IMR-90 (cell line): Measurements from ENCODE around the gene SNTG2. TPM values are rescaled to one million over a fixed set of nuclear protein-coding genes. Genes with fewer than 3 reads are reported as not detected.

ENCODE experiments used
- ATAC-seq: fragments of 200-7000 bp; cut with Tn5 transposase; 2 replicates; pipeline ENCODE4 v1.9.1; 2020; ENCODE audit warnings: low read depth, mild to moderate bottlenecking, moderate library complexity
- BruUV-seq: library from RNA; stranded (reverse); fragments of 400-500 nt; replicated peaks from 2 replicates; lab custom pipeline; 2021; lab: Mats Ljungman, UMichigan
- CTCF ChIA-PET: fragments of 300-600 bp; formaldehyde crosslinking; extraction: SDS; loops from one replicate; lab custom pipeline; 2021; ENCODE audit warnings: antibody characterized with exemption; lab: Yijun Ruan, JAX
- POLR2A ChIA-PET: fragments of 300-600 bp; sonication (Branson Sonifier 250); formaldehyde crosslinking; loops from one replicate; lab custom pipeline; 2022; ENCODE audit warnings: antibody characterized with exemption; ENCODE audit not compliant: unreplicated experiment; lab: Charles Lee
- DNase-seq: peaks from one replicate; pipeline ENCODE4 v3.0.0; 2013
- H2AFZ ChIP-seq: replicated peaks from 2 replicates; pipeline ENCODE3; 2013; ENCODE audit warnings: low read length, mild to moderate bottlenecking; ENCODE audit not compliant: poor library complexity
- H2AK5ac ChIP-seq: 2 replicates; pipeline ENCODE4 v1.6.1; 2013; ENCODE audit warnings: low read depth, low read length, inconsistent platforms
- H2AK9ac ChIP-seq: replicated peaks from 2 replicates; pipeline ENCODE3; 2013; ENCODE audit warnings: mild to moderate bottlenecking, low read depth, low read length, moderate library complexity; ENCODE audit not compliant: poor library complexity
- H2BK120ac ChIP-seq: 2 replicates; pipeline ENCODE4 v1.6.1; 2013; ENCODE audit warnings: low read depth, low read length, inconsistent platforms
- H2BK15ac ChIP-seq: 3 replicates; pipeline ENCODE4 v1.6.1; 2013; ENCODE audit warnings: low read depth, low read length, inconsistent platforms
- H2BK20ac ChIP-seq: 2 replicates; pipeline ENCODE4 v1.6.1; 2013; ENCODE audit warnings: low read depth, mild to moderate bottlenecking, inconsistent platforms, low read length, moderate library complexity
- H2BK5ac ChIP-seq: 2 replicates; pipeline ENCODE4 v1.6.1; 2013; ENCODE audit warnings: mild to moderate bottlenecking, low read depth, low read length, inconsistent platforms; ENCODE audit not compliant: poor library complexity, severe bottlenecking
- H3K14ac ChIP-seq: replicated peaks from 2 replicates; pipeline ENCODE4 v1.6.1; 2013; ENCODE audit warnings: low read depth, low read length, inconsistent platforms
- H3K18ac ChIP-seq: 2 replicates; pipeline ENCODE4 v1.6.1; 2013; ENCODE audit warnings: low read depth, low read length, control low read depth
- H3K23ac ChIP-seq: 2 replicates; pipeline ENCODE4 v1.6.1; 2013; ENCODE audit warnings: low read depth, low read length, inconsistent platforms
- H3K27ac ChIP-seq: 2 replicates; pipeline ENCODE4 v1.5.1; 2013; ENCODE audit warnings: mild to moderate bottlenecking, control low read depth, low read length; ENCODE audit not compliant: insufficient read depth
- H3K27me3 ChIP-seq: 2 replicates; pipeline ENCODE4 v1.6.1; 2013; ENCODE audit warnings: low read length; ENCODE audit not compliant: control insufficient read depth, insufficient read depth
- H3K36me3 ChIP-seq: 2 replicates; pipeline ENCODE4 v1.6.1; 2013; ENCODE audit warnings: low read length, mixed read lengths; ENCODE audit not compliant: control insufficient read depth, insufficient read depth
- H3K4ac ChIP-seq: 2 replicates; pipeline ENCODE4 v1.6.1; 2013; ENCODE audit warnings: low read depth, low read length, inconsistent platforms
- H3K4me1 ChIP-seq: 2 replicates; pipeline ENCODE4 v1.6.1; 2013; ENCODE audit warnings: low read length, mixed read lengths; ENCODE audit not compliant: control insufficient read depth, insufficient read depth
- H3K4me2 ChIP-seq: 2 replicates; pipeline ENCODE4 v1.6.1; 2013; ENCODE audit warnings: low read depth, mild to moderate bottlenecking, control low read depth, low read length, moderate library complexity
- H3K4me3 ChIP-seq: 2 replicates; pipeline ENCODE4 v1.5.1; 2013; ENCODE audit warnings: low read depth, mild to moderate bottlenecking, control low read depth, low read length, moderate library complexity; ENCODE audit not compliant: insufficient read depth
- H3K56ac ChIP-seq: 2 replicates; pipeline ENCODE4 v1.6.1; 2013; ENCODE audit warnings: low read length, inconsistent platforms; ENCODE audit not compliant: insufficient read depth; ENCODE audit errors: extremely low read depth
- H3K79me1 ChIP-seq, 2 experiments: 2 replicates each; pipeline ENCODE4 v1.6.1; 2013; ENCODE audit warnings: low read length in 2 of 2, inconsistent platforms in 1 of 2, low read depth in 1 of 2
- H3K9ac ChIP-seq: 2 replicates; pipeline ENCODE4 v1.6.1; 2013; ENCODE audit warnings: low read depth, low read length, control low read depth
- H3K9me1 ChIP-seq: 2 replicates; pipeline ENCODE4 v1.6.1; 2013; ENCODE audit warnings: low read length, inconsistent platforms; ENCODE audit not compliant: insufficient read depth
- H3K9me3 ChIP-seq: 2 replicates; pipeline ENCODE4 v1.6.1; 2013; ENCODE audit warnings: low read length; ENCODE audit not compliant: control insufficient read depth, insufficient read depth
- H4K20me1 ChIP-seq: 2 replicates; pipeline ENCODE4 v1.6.1; 2013; ENCODE audit warnings: low read length, inconsistent platforms; ENCODE audit not compliant: insufficient read depth
- H4K5ac ChIP-seq: 2 replicates; pipeline ENCODE4 v1.6.1; 2013; ENCODE audit warnings: mild to moderate bottlenecking, low read depth, low read length, control low read depth
- H4K8ac ChIP-seq, 2 experiments: 2 replicates each; pipeline ENCODE4 v1.6.1; 2013; ENCODE audit warnings: low read depth in 2 of 2, low read length in 2 of 2, control low read depth in 1 of 2, inconsistent platforms in 1 of 2
- H4K91ac ChIP-seq: 2 replicates; pipeline ENCODE4 v1.6.1; 2013; ENCODE audit warnings: low read depth, low read length, inconsistent platforms; ENCODE audit not compliant: insufficient read depth
- BHLHE40 ChIP-seq: fragments of 150-350 bp; IDR thresholded peaks from 2 replicates; pipeline ENCODE4 v1.6.1; 2016; ENCODE audit warnings: mild to moderate bottlenecking, low read depth, low read length
- CEBPB ChIP-seq: IDR thresholded peaks from 2 replicates; pipeline ENCODE4 v1.6.1; 2012; ENCODE audit warnings: low read depth, low read length, improper control_type of control experiment
- CHD1 ChIP-seq: IDR thresholded peaks from 2 replicates; pipeline ENCODE4 v1.6.1; 2012; ENCODE audit warnings: low read depth, low read length, improper control_type of control experiment
- CTCF ChIP-seq: conservative IDR thresholded peaks from 2 replicates; pipeline ENCODE4 v1.5.1; 2012; ENCODE audit warnings: mild to moderate bottlenecking, low read depth, low read length, improper control_type of control experiment
- ELK1 ChIP-seq: fragments of 150-350 bp; IDR thresholded peaks from 2 replicates; pipeline ENCODE4 v1.6.1; 2016; ENCODE audit warnings: low read depth, mild to moderate bottlenecking, low read length, moderate library complexity, borderline replicate concordance
- FOS ChIP-seq: fragments of 150-350 bp; IDR thresholded peaks from 2 replicates; pipeline ENCODE4 v1.6.1; 2016; ENCODE audit warnings: low read depth, low read length
- MAFK ChIP-seq: IDR thresholded peaks from 2 replicates; pipeline ENCODE4 v1.6.1; 2012; ENCODE audit warnings: low read depth, low read length, improper control_type of control experiment
- MAZ ChIP-seq: IDR thresholded peaks from 2 replicates; pipeline ENCODE4 v1.6.1; 2012; ENCODE audit warnings: low read depth, mild to moderate bottlenecking, low read length, improper control_type of control experiment, moderate library complexity, borderline replicate concordance
- MXI1 ChIP-seq: IDR thresholded peaks from 2 replicates; pipeline ENCODE4 v1.6.1; 2012; ENCODE audit warnings: low read depth, mild to moderate bottlenecking, low read length, moderate library complexity, borderline replicate concordance
- NFE2L2 ChIP-seq: fragments of 150-350 bp; IDR thresholded peaks from 2 replicates; pipeline ENCODE4 v1.6.1; 2016; ENCODE audit warnings: low read depth, mild to moderate bottlenecking, low read length
- POLR2A ChIP-seq: IDR thresholded peaks from 2 replicates; pipeline ENCODE4 v1.6.1; 2012; ENCODE audit warnings: mild to moderate bottlenecking, low read depth, low read length
- RAD21 ChIP-seq: IDR thresholded peaks from 2 replicates; pipeline ENCODE4 v1.6.1; 2012; ENCODE audit warnings: low read length, improper control_type of control experiment
- RCOR1 ChIP-seq: IDR thresholded peaks from 2 replicates; pipeline ENCODE4 v1.6.1; 2012; ENCODE audit warnings: mild to moderate bottlenecking, low read length, improper control_type of control experiment; ENCODE audit not compliant: insufficient replicate concordance
- RFX5 ChIP-seq: IDR thresholded peaks from 2 replicates; pipeline ENCODE4 v1.8.0; 2012; ENCODE audit warnings: low read depth, mild to moderate bottlenecking, low read length, moderate library complexity
- SMC3 ChIP-seq: fragments of 150-350 bp; IDR thresholded peaks from 2 replicates; pipeline ENCODE4 v1.6.1; 2016; ENCODE audit warnings: low read depth, mild to moderate bottlenecking, antibody characterized with exemption, low read length, moderate library complexity
- USF2 ChIP-seq: fragments of 150-350 bp; IDR thresholded peaks from 2 replicates; pipeline ENCODE4 v1.6.1; 2017; ENCODE audit warnings: mild to moderate bottlenecking, antibody characterized with exemption, low read length, low read depth
- WGBS, 2 experiments: methylation state at CpG; one replicate each; pipeline versions ENCODE4 v1.1.5 to v1.1.7; 2013; ENCODE audit warnings: missing lambda C conversion rate in 2 of 2; ENCODE audit not compliant: insufficient read length in 1 of 2; ENCODE audit errors: extremely low coverage in 2 of 2; 5-methylcytosine and 5-hydroxymethylcytosine counted together
- dilution Hi-C: fragments of 300-500 bp; cut with HindIII; formaldehyde crosslinking; loops from one replicate; pipeline ENCODE4 v1.14.3; 2018; ENCODE audit warnings: low sequenced_read_pairs; ENCODE audit not compliant: unreplicated experiment
- in situ Hi-C: fragments of 300-500 bp; cut with MboI; formaldehyde crosslinking; loops from 3 replicates; pipeline ENCODE4 v1.14.3; 2019; ENCODE audit warnings: low sequenced_read_pairs, inconsistent platforms, mixed read lengths
- intact Hi-C: fragments of 100-400 bp; cut with micrococcal nuclease; formaldehyde crosslinking; loops from 2 replicates; pipeline ENCODE4 v1.10.0; 2022
- polyA plus RNA-seq, 3 experiments: library from polyadenylated mRNA; depleted of rRNA; stranded (reverse); fragments of >200 nt; gene quantifications; 2 replicates each; pipeline ENCODE4 v1.2.3, GENCODE V29; 2012; ENCODE audit warnings: low replicate concordance in 1 of 3
- total RNA-seq: library from RNA; depleted of rRNA; stranded (reverse); fragments of >200 nt; gene quantifications from 2 replicates; pipeline ENCODE4 v1.2.3, GENCODE V29; 2012

Gene SNTG2
- total and polyA plus RNA-seq, 2 of the 4 experiments (the other 2 are of a cell fraction): under 0.01 to 0.17 TPM

- Histone ChIP-seq H2AK5ac (no peak overlapping the region), H3K4me1 (no peaks in the 10 kb centered on the region), H2BK120ac (no peak overlapping the region), H3K4me2 (no peak overlapping the region), H3K9me1 (no peaks in the 10 kb centered on the region), H3K36me3 (no peaks in the 10 kb centered on the region), H4K91ac (no peak overlapping the region), H3K27me3 (peaks cover 2% of the 10 kb centered on the region), H3K4ac (no peak overlapping the region), H2BK5ac (no peak overlapping the region), H4K8ac (no peak overlapping the region), H3K9me3 (no peaks in the 10 kb centered on the region), H2BK20ac (no peak overlapping the region), H3K23ac (no peak overlapping the region), H2AK9ac (no peak overlapping the region), H3K18ac (no peak overlapping the region), H3K14ac (no peak overlapping the region), H4K20me1 (no peaks in the 10 kb centered on the region), H4K5ac (no peak overlapping the region), H3K79me1 (no peaks in the 10 kb centered on the region), H3K56ac (no peak overlapping the region), H3K9ac (no peak overlapping the region), H3K27ac (no peak overlapping the region), H2BK15ac (no peak overlapping the region), H3K4me3 (no peak overlapping the region), H2AFZ (no peak overlapping the region)
- ChIA-PET CTCF (interaction anchor here (0.6 kb wide), 1 partner anchor 103 kb away, joined by 4 read pairs; no protein-coding TSS in a partner anchor), POLR2A (no interaction called here)
- DNase-seq: no peak
- BruUV-seq: no TSS peak
- no peak for ATAC-seq
- intact Hi-C loops: no loop called here
- dilution Hi-C loops: no loop called here
- TF ChIP-seq USF2: no peak
- TF ChIP-seq RAD21: no peak
- TF ChIP-seq MAZ: no peak
- no peak for TF ChIP-seq RFX5
- no peak for TF ChIP-seq POLR2A
- TF ChIP-seq FOS: no peak
- no peak for TF ChIP-seq RCOR1
- TF ChIP-seq CTCF: no peak
- no peak for TF ChIP-seq MXI1
- no peak for TF ChIP-seq NFE2L2
- TF ChIP-seq ELK1: no peak
- TF ChIP-seq CEBPB: no peak
- TF ChIP-seq CHD1: no peak
- no peak for TF ChIP-seq MAFK
- no peak for TF ChIP-seq BHLHE40
- no peak for TF ChIP-seq SMC3
- no CpG with 5 or more reads among the region's 4 CpGs for WGBS, 2 experiments
- in situ Hi-C loops: no loop called here
These were observed 86.4 kb downstream of the SNTG2 start for GRCh38 chr2:1037066-1037465.
